GM12892 (cell line): ENCODE data around the gene DNAH1.

Source experiments
- POLR2A ChIP-seq: IDR thresholded peaks from 2 replicates; pipeline ENCODE4 v1.6.1; 2011; ENCODE audit warnings: low read depth, low read length, control low read depth
- TAF1 ChIP-seq: IDR thresholded peaks from 2 replicates; pipeline ENCODE4 v1.6.1; 2011; ENCODE audit warnings: low read depth, mild to moderate bottlenecking, control low read depth, low read length, borderline replicate concordance

GRCh38 chr3:52299879-52300611, 16.1 kb upstream of the DNAH1 start:
- no peak for TF ChIP-seq POLR2A
- TF ChIP-seq TAF1: no peak
